Heart left ventricle (tissue), 13 donors: ENCODE measurements around the gene MIS12.

Experiments
- CTCF ChIP-seq, 12 donors: fragments of 200-600 bp; sonication (generic) in 4 of 12; IDR thresholded peaks; one replicate each; pipeline versions ENCODE4 v1.5.0 to v1.8.0; 2018 to 2022; ENCODE audit warnings: antibody characterized with exemption in 12 of 12, mild to moderate bottlenecking in 5 of 12
- POLR2A ChIP-seq, 2 donors: fragments of 450-650 bp; IDR thresholded peaks; one replicate each; pipeline ENCODE4 v1.6.1; 2017; ENCODE audit warnings: antibody characterized with exemption in 2 of 2, mild to moderate bottlenecking in 2 of 2, moderate library complexity in 2 of 2
- donor health status: ischemic (EF 13 %, LVEDD 7.1; RV severe dilation, severe dysfunction).
- donor health status: DM: no; HTN: yes; CAD: no.
- donor health status: DM: no; HTN: no; CAD: no.
- donor health status: ischemic (EF 25% LVEDD 6.9; RV normal size, moderate dysfunction).
- donor health status: ischemic (EF 25% LVEDD 5.7; RV mildly dilated, moderate dysfunction).
- donor health status: ischemic (EF 35%, LVEDD 5.7; RV mildly dilated, moderate dysfunction).
- donor health status: nonischemic (EF 11% LVEDD 7.7; RV severe dilation, severe dysfunction).
- donor health status: DM: yes; HTN: yes; CAD: no.
- donor health status: PGD.
- donor health status: ischemic (EF 29% LVEDD 5.4; RV normal size, mild dysfunction).
- donor health status: nonischemic (EF 23%, LVEDD 6.1; RV moderate dilation, normal function).

DNA sequence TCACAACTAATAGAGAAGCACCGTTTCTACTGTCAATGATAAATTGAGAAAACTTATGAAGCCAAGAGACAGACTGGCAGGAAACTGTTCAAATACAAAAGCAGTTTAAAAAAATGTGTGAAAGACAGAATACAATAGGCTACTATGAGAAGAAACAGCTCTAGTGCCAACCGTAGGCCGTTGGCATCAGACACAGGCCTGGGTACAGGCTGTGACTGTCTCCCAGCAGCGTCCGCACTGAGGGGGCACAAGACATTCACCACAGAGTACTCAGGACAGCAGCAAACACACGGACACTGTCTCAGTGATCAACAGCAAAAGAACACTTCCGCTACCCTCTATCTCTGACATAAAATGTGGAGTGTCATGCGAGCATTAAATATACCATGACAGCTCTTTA, 39.6 kb upstream of the MIS12 start:
- TF ChIP-seq CTCF (IDR thresholded peaks at IDR 0.05) (no peak), POLR2A (IDR thresholded peaks at IDR 0.05) (no peak)
